ENCODE data around the gene ATP8A1.
"Not testable (repeated sequence)": the region's sequence is repeated elsewhere in the genome, so short reads cannot be mapped to it uniquely, and the experiment has no call there.

The ATP8A1 gene

GRCh38 chr4:42501624-42502401 lies 155.1 kb downstream of the ATP8A1 start:
- DNase-seq (ENCODE audit: low read depth), result no peak

DNA sequence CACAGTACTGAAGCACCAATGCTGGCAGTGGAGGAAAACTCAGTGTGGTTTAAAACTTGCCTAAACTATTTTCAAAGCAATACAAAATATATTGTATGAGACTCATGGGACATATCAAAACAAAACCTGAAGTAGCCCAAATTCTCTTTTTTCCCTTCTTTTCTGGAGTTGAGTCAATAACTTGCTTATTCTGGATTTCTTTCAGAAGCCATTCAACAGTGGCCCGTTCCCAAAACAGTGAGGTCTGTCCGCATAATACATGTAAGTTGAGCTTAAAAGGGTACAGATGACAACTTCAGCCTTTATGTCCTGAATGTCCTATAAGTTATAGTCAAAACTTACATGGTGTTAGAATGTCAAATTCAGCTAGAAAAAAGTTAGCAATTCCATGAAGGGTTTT lies 158.9 kb downstream of the ATP8A1 start:
- no peak for DNase-seq (ENCODE audit: low read depth)

DNA sequence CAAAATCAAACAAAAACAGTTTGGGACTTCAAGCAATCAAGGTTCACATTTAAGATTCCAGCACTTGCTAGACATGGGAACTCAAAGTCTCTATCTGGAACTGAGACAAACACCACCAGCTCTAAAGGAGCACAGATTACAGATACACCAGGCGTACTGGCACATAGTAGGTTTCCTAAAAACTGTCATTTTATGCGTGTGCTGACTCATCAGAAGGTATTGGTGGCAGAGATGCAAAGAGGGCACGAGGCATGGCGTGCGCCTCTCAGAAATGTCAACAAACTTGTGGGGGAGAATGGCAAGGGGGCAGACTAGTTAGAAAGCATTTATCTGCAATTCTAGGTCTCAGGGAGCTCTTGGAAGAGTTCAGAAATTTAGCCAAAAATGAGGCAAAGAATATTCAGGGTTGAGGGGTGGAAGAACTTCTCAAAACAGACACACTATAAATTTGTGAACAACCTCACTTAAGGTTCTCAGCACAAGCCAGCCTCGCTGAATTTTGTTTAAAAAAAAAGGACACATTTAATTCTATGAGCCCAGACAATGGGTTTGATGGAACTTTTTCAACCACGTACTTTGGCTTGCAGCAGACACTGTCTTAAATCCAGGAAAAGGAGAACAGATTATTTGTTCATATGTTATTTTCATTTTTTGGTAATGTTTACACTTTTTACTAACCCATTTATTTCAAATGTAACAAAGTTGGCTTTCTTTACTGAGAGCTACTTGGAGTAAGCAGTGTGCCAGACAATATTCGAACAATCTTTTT lies 159.6 kb downstream of the ATP8A1 start:
- no peak for DNase-seq (ENCODE audit: low read depth)

DNA sequence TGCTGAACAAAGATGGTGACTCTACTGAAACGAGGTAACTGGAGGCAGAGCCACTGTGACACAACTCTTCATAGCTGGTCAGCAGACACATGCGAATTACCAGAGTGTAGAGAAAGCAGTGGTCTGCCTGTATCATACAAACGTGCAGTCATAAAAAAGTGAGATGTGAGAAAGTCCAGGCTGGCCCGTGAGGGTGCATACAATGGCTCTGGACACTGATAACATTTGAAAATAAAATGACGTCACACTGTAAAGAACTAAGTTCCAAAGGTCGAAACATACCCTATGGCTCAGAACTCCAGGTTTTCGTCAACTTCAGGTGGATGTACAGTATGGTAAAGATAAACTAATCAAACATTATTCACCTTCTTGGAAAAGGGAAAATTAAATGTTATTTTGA lies 163.9 kb downstream of the ATP8A1 start:
- DNase-seq (ENCODE audit: low read depth), result no peak

GRCh38 chr4:42490015-42490414 lies 166.9 kb downstream of the ATP8A1 start:
- no peak for DNase-seq (ENCODE audit: low read depth)

DNA sequence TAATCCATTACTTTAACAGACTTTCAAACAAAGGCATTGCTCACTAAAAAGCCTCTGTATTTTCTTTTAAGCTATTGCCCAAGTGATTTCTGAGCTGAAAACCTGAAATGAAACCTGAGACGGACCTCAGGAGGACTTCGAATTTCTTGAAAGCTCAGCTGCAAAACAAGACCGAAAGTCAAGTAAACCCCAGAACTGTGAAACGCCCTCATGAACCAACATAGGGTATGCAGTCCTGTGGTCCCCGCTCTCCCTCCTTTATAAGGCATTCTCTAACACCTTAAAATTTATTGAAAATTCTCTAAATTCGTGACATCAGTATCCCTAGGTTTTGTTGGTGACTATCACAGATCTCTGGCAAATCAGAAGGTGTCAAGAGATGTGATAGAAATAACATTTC lies 167.8 kb downstream of the ATP8A1 start:
- DNase-seq (ENCODE audit: low read depth), result no peak

- no peak for DNase-seq (ENCODE audit: low read depth)
Measured at GRCh38 chr4:42488554-42488953, 168.4 kb downstream of the ATP8A1 start.

- no peak for DNase-seq (ENCODE audit: low read depth)
Measured at GRCh38 chr4:42488114-42488513, 168.8 kb downstream of the ATP8A1 start.

- no peak for DNase-seq (ENCODE audit: low read depth)
Measured at GRCh38 chr4:42487230-42487629, 169.7 kb downstream of the ATP8A1 start.

DNA sequence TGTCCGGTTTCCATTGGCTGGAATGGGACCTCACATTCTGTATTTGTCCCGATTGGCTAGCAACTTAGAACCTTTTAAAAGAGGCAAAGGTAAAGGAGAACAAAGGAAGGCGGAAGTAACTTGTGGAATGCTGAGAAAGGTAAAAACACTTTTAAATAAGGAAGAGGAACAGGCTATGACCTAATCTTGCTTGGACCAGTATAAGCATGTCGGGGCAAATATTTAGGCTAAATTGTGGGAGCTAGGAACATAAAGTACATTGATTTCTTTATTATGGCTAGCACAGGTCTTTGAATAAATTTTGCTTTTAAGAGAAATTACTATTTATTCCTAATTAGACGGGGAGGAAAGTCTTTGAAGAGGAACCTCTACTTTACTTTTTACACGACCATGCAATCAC lies 170.7 kb downstream of the ATP8A1 start:
- DNase-seq (ENCODE audit: low read depth), result not testable (repeated sequence)

GRCh38 chr4:42484630-42485029 lies 172.3 kb downstream of the ATP8A1 start:
- no peak for DNase-seq (ENCODE audit: low read depth)

DNA sequence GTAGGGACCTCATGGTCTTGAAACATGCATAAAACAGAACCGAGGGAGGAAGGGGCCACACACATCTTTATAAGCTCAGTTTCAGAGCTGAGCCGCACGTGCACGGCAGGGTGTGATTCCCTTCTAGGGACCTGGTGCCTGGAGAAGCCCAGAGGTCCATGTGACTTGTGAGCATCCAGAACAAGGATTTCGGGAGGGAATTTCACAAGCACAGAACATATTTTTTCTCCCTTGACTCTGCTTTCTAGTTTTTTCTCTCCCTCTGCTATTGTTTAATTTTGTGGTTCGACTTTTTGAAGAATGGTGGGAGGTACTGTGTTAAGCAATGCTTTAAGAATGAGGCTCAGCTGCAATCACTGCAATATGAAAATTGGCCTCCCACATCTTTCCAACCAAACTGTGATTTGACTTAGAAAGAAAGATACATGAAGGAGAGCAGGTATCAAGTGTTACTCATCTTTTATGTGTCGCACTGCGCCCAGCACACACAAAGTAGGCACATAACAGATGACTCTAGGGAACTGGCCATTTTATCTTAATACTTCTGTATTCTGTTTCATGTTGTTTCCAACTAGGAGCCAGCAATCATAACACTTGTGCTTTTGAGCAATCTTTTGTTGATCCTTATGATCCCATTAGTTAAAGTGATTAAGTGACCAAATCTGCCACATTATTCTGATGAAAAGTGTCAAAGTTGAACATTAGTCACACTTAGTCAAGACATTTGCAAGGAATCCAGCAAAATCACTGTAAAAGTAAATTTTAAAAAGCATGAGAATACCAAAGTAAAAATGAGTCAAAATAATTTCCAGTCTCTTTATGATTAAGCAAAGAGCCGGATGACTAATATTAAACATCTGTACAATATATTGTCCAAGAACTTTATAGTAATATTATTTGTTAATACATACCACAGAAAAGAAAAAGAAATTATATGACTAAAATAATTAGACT lies 173.2 kb downstream of the ATP8A1 start:
- DNase-seq (ENCODE audit: low read depth), result no peak

GRCh38 chr4:42482516-42483327 lies 174.2 kb downstream of the ATP8A1 start:
- no peak for DNase-seq (ENCODE audit: low read depth)

- no peak for DNase-seq (ENCODE audit: low read depth)
Measured at GRCh38 chr4:42480717-42481116, 176.2 kb downstream of the ATP8A1 start.

DNA sequence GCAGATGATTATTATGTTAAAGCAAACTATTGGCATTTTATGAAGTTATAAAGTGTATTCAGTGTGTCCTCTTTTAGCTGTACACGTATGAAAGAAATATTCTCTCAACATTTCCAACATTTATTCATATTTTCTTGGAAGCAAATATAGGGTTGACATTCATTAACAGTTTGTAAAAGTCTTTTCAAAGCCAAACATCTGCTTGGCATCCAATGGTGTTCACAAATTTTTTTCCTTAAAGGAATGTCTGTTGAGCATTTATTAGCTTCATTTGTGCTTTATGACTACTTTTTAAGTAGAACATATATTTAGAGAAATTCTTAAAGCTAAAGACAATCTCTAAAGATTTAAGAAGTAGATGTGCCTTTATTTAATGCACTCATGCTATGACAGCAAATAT lies 176.6 kb downstream of the ATP8A1 start:
- no peak for DNase-seq (ENCODE audit: low read depth)

DNA sequence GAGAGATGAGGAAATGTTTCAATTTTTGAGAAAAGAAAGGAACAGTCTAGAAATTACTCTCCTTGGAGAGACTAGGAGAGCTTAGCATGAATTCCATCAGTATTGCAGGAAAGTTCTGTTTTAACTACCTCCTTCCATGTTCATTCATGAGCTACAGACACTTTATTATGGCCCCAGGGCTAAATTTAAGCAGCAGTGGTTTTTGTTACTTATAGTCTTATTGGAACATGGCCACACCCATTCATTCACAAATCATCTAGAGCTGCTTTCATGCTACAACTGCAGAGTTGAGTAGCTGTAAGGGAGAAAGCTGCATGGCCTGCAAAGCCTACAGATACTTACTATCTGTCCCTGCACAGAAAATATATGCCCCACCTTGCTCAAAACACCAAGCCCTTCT lies 178.0 kb downstream of the ATP8A1 start:
- no peak for DNase-seq (ENCODE audit: low read depth)

GRCh38 chr4:42478509-42478908 lies 178.4 kb downstream of the ATP8A1 start:
- no peak for DNase-seq (ENCODE audit: low read depth)

DNA sequence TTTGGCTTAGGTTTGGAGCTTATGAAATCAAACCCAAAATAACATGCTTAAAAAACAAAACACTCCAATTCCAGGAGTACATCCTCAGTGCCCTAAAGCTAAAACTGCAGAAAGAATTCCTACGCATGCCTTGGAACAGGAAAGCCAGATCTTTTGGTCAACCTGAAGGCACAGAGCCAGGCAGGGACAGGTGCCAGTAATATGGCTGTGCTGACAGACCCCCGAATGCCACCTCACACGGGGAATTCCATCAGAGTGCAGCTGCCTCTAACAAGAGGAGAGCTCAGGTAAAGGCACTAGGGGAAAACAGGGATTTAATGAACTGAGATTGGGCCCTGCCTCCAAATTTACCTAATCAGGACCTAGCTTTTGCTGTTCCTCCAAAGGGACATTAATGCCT lies 182.5 kb downstream of the ATP8A1 start:
- DNase-seq (ENCODE audit: low read depth), result no peak

- DNase-seq (ENCODE audit: low read depth), result no peak
Measured at GRCh38 chr4:42473071-42473684, 183.7 kb downstream of the ATP8A1 start.

GRCh38 chr4:42471896-42472295 lies 185.0 kb downstream of the ATP8A1 start:
- DNase-seq (ENCODE audit: low read depth), result no peak

DNA sequence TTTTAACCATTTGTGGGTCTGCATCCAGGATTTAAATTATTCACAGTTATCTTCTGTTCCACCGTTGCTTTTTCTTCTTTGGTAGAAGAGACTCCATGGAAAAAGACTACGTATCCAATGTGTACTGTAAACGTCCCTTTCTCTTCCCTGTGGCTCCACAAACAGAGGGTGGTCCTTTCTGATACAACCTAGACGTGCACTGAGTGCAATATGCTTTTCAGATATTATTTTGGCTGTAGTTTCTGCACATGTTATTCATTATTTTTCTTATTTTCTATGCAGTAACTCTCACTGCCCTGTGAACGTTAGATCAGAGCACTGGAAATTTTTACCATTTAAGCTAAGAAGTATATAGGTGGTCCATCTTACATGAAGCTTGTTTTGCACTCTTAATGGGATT lies 186.9 kb downstream of the ATP8A1 start:
- DNase-seq (ENCODE audit: low read depth), result no peak

All from stimulated activated CD8-positive, alpha-beta memory T cell treated with anti-CD3 and anti-CD28 coated beads, Interleukin-4, amount 100 ng/mL, for 24 hours (primary cell).